K562 (cell line): Measurements from ENCODE around the gene IFNA6. TPM values are rescaled to one million over a fixed set of nuclear protein-coding genes. Genes with fewer than 3 reads are reported as not detected.

ENCODE experiments used
- ATAC-seq: fragments of 200-7000 bp; cut with Tn5 transposase; 3 replicates; pipeline ENCODE4 v1.9.1; 2020; ENCODE audit warnings: moderate library complexity
- BruUV-seq: library from RNA; stranded (reverse); fragments of 400-500 nt; replicated peaks from 2 replicates; lab custom pipeline; 2021; lab: Mats Ljungman, UMichigan
- CTCF ChIA-PET: fragments of 300-600 bp; formaldehyde crosslinking; extraction: SDS; loops from one replicate; lab custom pipeline; 2021; ENCODE audit warnings: low intra/inter-chr PET ratio; lab: Yijun Ruan, JAX
- POLR2A ChIA-PET: fragments of 300-600, 350-650 bp; sonication (Branson Sonifier 250); formaldehyde crosslinking; extraction: SDS; loops from one replicate; lab custom pipeline; 2021; ENCODE audit warnings: antibody characterized with exemption, inconsistent platforms; lab: Yijun Ruan, JAX
- DNase-seq, 4 experiments: peaks; one replicate each; pipeline versions ENCODE4 v3.0.0 to v3.0.0-alpha.2; 2011 to 2018; ENCODE audit warnings: low spot score in 3 of 4, mixed read lengths in 3 of 4; ENCODE audit errors: extremely low read depth in 1 of 4
- FAIRE-seq: peaks from 2 replicates; lab custom pipeline; 2011; peaks lifted over from hg19 to GRCh38; lab: Jason Lieb, UNC
- H2AFZ ChIP-seq: 2 replicates; pipeline ENCODE4 v1.6.0; 2011; ENCODE audit warnings: low read depth, low read length, control low read depth, inconsistent platforms
- H3K27ac ChIP-seq: fragments of 200-600 bp; 3 replicates; pipeline ENCODE4 v1.8.0; 2011; ENCODE audit warnings: low read depth, mild to moderate bottlenecking, control low read depth, inconsistent platforms, low read length, moderate library complexity, mixed read lengths; ENCODE audit errors: extremely low read depth
- H3K27me3 ChIP-seq, 2 experiments: fragments of 300-600 bp in 1 of 2; 2 replicates in 1 of 2; 3 replicates in 1 of 2; pipeline versions ENCODE4 v1.6.0 to v1.8.0; 2011; ENCODE audit warnings: inconsistent platforms in 2 of 2, low read length in 2 of 2, mild to moderate bottlenecking in 1 of 2, mixed read lengths in 1 of 2, moderate library complexity in 1 of 2; ENCODE audit not compliant: control insufficient read depth in 2 of 2, insufficient read depth in 2 of 2
- H3K36me3 ChIP-seq: fragments of 300-600 bp; 3 replicates; pipeline ENCODE4 v1.8.0; 2011; ENCODE audit warnings: mild to moderate bottlenecking, low read length, inconsistent platforms; ENCODE audit not compliant: control insufficient read depth, insufficient read depth
- H3K4me1 ChIP-seq, 2 experiments: fragments of 200-600 bp in 1 of 2; replicated peaks in 1 of 2; 2 replicates in 1 of 2; 3 replicates in 1 of 2; pipeline versions ENCODE4 v1.5.1 to v1.8.0; 2011; ENCODE audit warnings: inconsistent platforms in 2 of 2, low read length in 2 of 2, mild to moderate bottlenecking in 1 of 2, mixed read lengths in 1 of 2, moderate library complexity in 1 of 2; ENCODE audit not compliant: control insufficient read depth in 2 of 2, insufficient read depth in 2 of 2
- H3K4me2 ChIP-seq: 2 replicates; pipeline ENCODE4 v1.6.1; 2011; ENCODE audit warnings: low read length, control low read depth, inconsistent platforms, mixed read lengths; ENCODE audit not compliant: insufficient read depth
- H3K4me3 ChIP-seq: fragments of 200-600 bp; sonication (generic), shearing (Covaris generic); 2 replicates; pipeline ENCODE4 v1.5.1; 2016; ENCODE audit warnings: control low read depth, inconsistent platforms
- H3K79me2 ChIP-seq: fragments of 200-600 bp; 3 replicates; pipeline ENCODE4 v1.8.0; 2011; ENCODE audit warnings: low read length, inconsistent platforms; ENCODE audit not compliant: control insufficient read depth, insufficient read depth
- H3K9ac ChIP-seq, 2 experiments: 2 replicates each; pipeline versions ENCODE4 v1.6.0 to v1.6.1; 2011; ENCODE audit warnings: low read depth in 2 of 2, low read length in 2 of 2, control low read depth in 1 of 2, inconsistent platforms in 1 of 2, mild to moderate bottlenecking in 1 of 2, mixed read lengths in 1 of 2; ENCODE audit not compliant: insufficient read depth in 1 of 2
- H3K9me1 ChIP-seq: one replicate; pipeline ENCODE4 v1.6.0; 2011; ENCODE audit warnings: inconsistent platforms, mild to moderate bottlenecking, low read length, moderate library complexity; ENCODE audit not compliant: control insufficient read depth, insufficient read depth
- H3K9me3 ChIP-seq: replicated peaks from 2 replicates; pipeline ENCODE4 v1.5.1; 2011; ENCODE audit warnings: low read depth, low read length, inconsistent platforms; ENCODE audit not compliant: control insufficient read depth, insufficient read depth
- H4K20me1 ChIP-seq: replicated peaks from 2 replicates; pipeline ENCODE4 v1.6.1; 2011; ENCODE audit warnings: low read length, inconsistent platforms, mixed read lengths; ENCODE audit not compliant: control insufficient read depth, insufficient read depth
- ARHGAP35 ChIP-seq: fragments of 450-650 bp; IDR thresholded peaks from 2 replicates; pipeline ENCODE4 v1.6.1; 2018; ENCODE audit not compliant: partially characterized antibody
- FOXJ3 ChIP-seq: sonication (generic); formaldehyde crosslinking; IDR thresholded peaks from 2 replicates; pipeline ENCODE4 v1.4.0; 2020; ENCODE audit warnings: mild to moderate bottlenecking, missing genetic modification reagents
- HNRNPK ChIP-seq: fragments of 200-400 bp; formaldehyde crosslinking; IDR thresholded peaks from one replicate; pipeline ENCODE4 v1.6.1; 2018; ENCODE audit warnings: mild to moderate bottlenecking, low read depth, low read length; ENCODE audit not compliant: poor library complexity, severe bottlenecking
- IRF2 ChIP-seq: sonication (generic); formaldehyde crosslinking; IDR thresholded peaks from 2 replicates; pipeline ENCODE4 v1.8.1; 2022; ENCODE audit warnings: mild to moderate bottlenecking, missing genetic modification reagents
- MBD1 ChIP-seq: fragments of 250-450 bp; sonication (Bioruptor Pico); IDR thresholded peaks from 2 replicates; pipeline ENCODE4 v1.8.0; 2022; ENCODE audit warnings: inconsistent platforms
- NFXL1 ChIP-seq: fragments of 450-650 bp; formaldehyde crosslinking; IDR thresholded peaks from 2 replicates; pipeline ENCODE4 v1.4.0; 2021; ENCODE audit warnings: mild to moderate bottlenecking
- POLR2H ChIP-seq: IDR thresholded peaks from 2 replicates; pipeline ENCODE4 v1.6.1; 2016; ENCODE audit warnings: missing genetic modification characterization, low read depth, mild to moderate bottlenecking, control low read depth, missing compliant biosample characterization, moderate library complexity
- PTBP1 ChIP-seq: fragments of 200-400 bp; formaldehyde crosslinking; IDR thresholded peaks from 2 replicates; pipeline ENCODE4 v1.6.1; 2017; ENCODE audit warnings: low read depth, low read length
- SP2 ChIP-seq: IDR thresholded peaks from 2 replicates; pipeline ENCODE4 v1.6.1; 2011; ENCODE audit warnings: mild to moderate bottlenecking, low read depth, low read length, moderate library complexity; ENCODE audit not compliant: poor library complexity, severe bottlenecking; ENCODE audit errors: extremely low read depth
- SRSF9 ChIP-seq: fragments of 200-400 bp; formaldehyde crosslinking; IDR thresholded peaks from 2 replicates; pipeline ENCODE4 v1.6.1; 2017; ENCODE audit warnings: low read depth, low read length, borderline replicate concordance
- ZNF175 ChIP-seq: fragments of 200-800 bp; sonication (Bioruptor generic); IDR thresholded peaks from 2 replicates; pipeline ENCODE4 v1.6.1; 2016; ENCODE audit warnings: low read depth, mild to moderate bottlenecking, missing genetic modification characterization, missing compliant biosample characterization
- ZNF445 ChIP-seq: fragments of 250-450 bp; sonication (Bioruptor Pico); IDR thresholded peaks from 2 replicates; pipeline ENCODE4 v1.4.0; 2020; ENCODE audit warnings: low read depth, mild to moderate bottlenecking, moderate library complexity
- WGBS: fragments of 100-300 bp; shearing (Covaris generic); methylation state at CpG from one replicate; pipeline ENCODE4 v1.1.6; 2016; ENCODE audit warnings: low coverage, mixed read lengths; ENCODE audit not compliant: insufficient coverage; ENCODE audit errors: missing lambda C conversion rate; 5-methylcytosine and 5-hydroxymethylcytosine counted together
- in situ Hi-C: fragments of 300-500 bp; cut with MboI; formaldehyde crosslinking; loops from 4 replicates; pipeline ENCODE4 v1.15.0; 2018; ENCODE audit warnings: inconsistent platforms, mixed read lengths
- intact Hi-C: fragments of 100-400 bp; cut with micrococcal nuclease; formaldehyde crosslinking; loops from 2 replicates; pipeline ENCODE4 v1.14.2; 2022
- polyA plus RNA-seq, 8 experiments: library from polyadenylated mRNA; depleted of rRNA in 4 of 8; stranded (reverse) in 5 of 8; unstranded in 3 of 8; fragments of >200 nt; fragmentation: Nextera tagmentation in 2 of 8; fragmentation: Illumina TruSeq in 1 of 8; extraction: Ambion mirVana in 2 of 8; extraction: Trizol in 1 of 8; gene quantifications; 2 replicates each; pipeline versions ENCODE4 v1.2.1 to v1.2.3, GENCODE V29; 2011 to 2014; ENCODE audit warnings: inconsistent platforms in 1 of 8, missing spikeins in 1 of 8
- total RNA-seq, 7 experiments: library from RNA; depleted of rRNA in 6 of 7; stranded (reverse); fragments of >200 nt in 6 of 7; fragmentation: Illumina TruSeq in 2 of 7; extraction: Trizol in 2 of 7; gene quantifications; 2 replicates each; pipeline versions ENCODE4 v1.2.1 to v1.2.3, GENCODE V29; 2011 to 2021; ENCODE audit warnings: low replicate concordance in 1 of 7
- TF ChIP-seq, protein P1 (sequence below): fragments of 450-650 bp; formaldehyde crosslinking; IDR thresholded peaks from 2 replicates; pipeline ENCODE4 v1.4.0; 2020; ENCODE audit warnings: mild to moderate bottlenecking, moderate library complexity
- TF ChIP-seq, protein P2 (sequence below): fragments of 450-650 bp; formaldehyde crosslinking; IDR thresholded peaks from 2 replicates; pipeline ENCODE4 v1.4.0; 2020; ENCODE audit warnings: mild to moderate bottlenecking, mixed read lengths

The IFNA6 gene
- total and polyA plus RNA-seq, 9 of the 15 experiments (the other 6 are each of a cell fraction or from before 2014, with no cell fraction given): not detected

- CTCF ChIA-PET: no interaction called here
- no CpG with 5 or more reads among the region's 3 CpGs for WGBS
- Histone ChIP-seq H3K9me3 (no peaks in the 10 kb centered on the region), H3K4me1 (no peaks in the 10 kb centered on the region), H3K36me3 (no peaks in the 10 kb centered on the region), H2AFZ (no peak within 1 kb of the TSS), H4K20me1 (no peaks in the 10 kb centered on the region), H3K9me1 (no peaks in the 10 kb centered on the region), H3K4me2 (no peak within 1 kb of the TSS), H3K4me3 (no peak within 1 kb of the TSS), H3K27ac (no peak within 1 kb of the TSS), H3K27me3 (no peaks in the 10 kb centered on the region), H3K79me2 (no peaks in the 10 kb centered on the region), H3K9ac (no peak within 1 kb of the TSS)
- ATAC-seq: no peak
- FAIRE-seq: no peak
- intact Hi-C loops: no loop called here
- no peak for TF ChIP-seq POLR2H (tag)
- no peak for TF ChIP-seq ARHGAP35
- no peak for TF ChIP-seq HNRNPK
- TF ChIP-seq ZNF175 (CRISPR knock-in tag): no peak
- TF ChIP-seq PTBP1: no peak
- no peak for TF ChIP-seq NFXL1 (CRISPR knock-in tag)
- no peak for TF ChIP-seq MBD1
- TF ChIP-seq ZNF445 (CRISPR knock-in tag): no peak
- TF ChIP-seq FOXJ3 (CRISPR knock-in tag): no peak
- TF ChIP-seq, protein P1, sequence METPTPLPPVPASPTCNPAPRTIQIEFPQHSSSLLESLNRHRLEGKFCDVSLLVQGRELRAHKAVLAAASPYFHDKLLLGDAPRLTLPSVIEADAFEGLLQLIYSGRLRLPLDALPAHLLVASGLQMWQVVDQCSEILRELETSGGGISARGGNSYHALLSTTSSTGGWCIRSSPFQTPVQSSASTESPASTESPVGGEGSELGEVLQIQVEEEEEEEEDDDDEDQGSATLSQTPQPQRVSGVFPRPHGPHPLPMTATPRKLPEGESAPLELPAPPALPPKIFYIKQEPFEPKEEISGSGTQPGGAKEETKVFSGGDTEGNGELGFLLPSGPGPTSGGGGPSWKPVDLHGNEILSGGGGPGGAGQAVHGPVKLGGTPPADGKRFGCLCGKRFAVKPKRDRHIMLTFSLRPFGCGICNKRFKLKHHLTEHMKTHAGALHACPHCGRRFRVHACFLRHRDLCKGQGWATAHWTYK (CRISPR knock-in tag): no peak
- TF ChIP-seq, protein P2, sequence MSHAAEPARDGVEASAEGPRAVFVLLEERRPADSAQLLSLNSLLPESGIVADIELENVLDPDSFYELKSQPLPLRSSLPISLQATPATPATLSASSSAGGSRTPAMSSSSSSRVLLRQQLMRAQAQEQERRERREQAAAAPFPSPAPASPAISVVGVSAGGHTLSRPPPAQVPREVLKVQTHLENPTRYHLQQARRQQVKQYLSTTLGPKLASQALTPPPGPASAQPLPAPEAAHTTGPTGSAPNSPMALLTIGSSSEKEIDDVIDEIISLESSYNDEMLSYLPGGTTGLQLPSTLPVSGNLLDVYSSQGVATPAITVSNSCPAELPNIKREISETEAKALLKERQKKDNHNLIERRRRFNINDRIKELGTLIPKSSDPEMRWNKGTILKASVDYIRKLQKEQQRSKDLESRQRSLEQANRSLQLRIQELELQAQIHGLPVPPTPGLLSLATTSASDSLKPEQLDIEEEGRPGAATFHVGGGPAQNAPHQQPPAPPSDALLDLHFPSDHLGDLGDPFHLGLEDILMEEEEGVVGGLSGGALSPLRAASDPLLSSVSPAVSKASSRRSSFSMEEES (CRISPR knock-in tag): no peak
- TF ChIP-seq SP2: no peak
- TF ChIP-seq SRSF9: no peak
- no peak for TF ChIP-seq IRF2 (CRISPR knock-in tag)
- in situ Hi-C loops: no loop called here
- no TSS peak for BruUV-seq
- POLR2A ChIA-PET: no interaction called here
- no peak for DNase-seq
Measured at GRCh38 chr9:21367957-21368356, 17.3 kb upstream of the IFNA6 start, which contains the start of gene IFNA13. TSS of gene IFNA13 (minus strand) at chr9:21368057. CDS start at chr9:21368010, 47 bp downstream.
